Measurements from ENCODE around the gene RFT1.

Gene RFT1

GRCh38 chr3:53159156-53160060, 29.2 kb upstream of the RFT1 start:
- in situ Hi-C loops (cut with MboI; ENCODE audit: low sequenced_read_pairs, unreplicated experiment) = no loop called here
- no peak for TF ChIP-seq CTCF (IDR thresholded peaks at IDR 0.05; ENCODE audit: borderline replicate concordance, control extremely low read depth, extremely low read depth, insufficient read depth, missing control alignments)
- no peak for DNase-seq (ENCODE audit: low spot score)

GRCh38 chr3:53158765-53159155, 28.5 kb upstream of the RFT1 start:
- no peak for DNase-seq (ENCODE audit: low spot score)
- no peak for TF ChIP-seq CTCF (IDR thresholded peaks at IDR 0.05; ENCODE audit: borderline replicate concordance, control extremely low read depth, extremely low read depth, insufficient read depth, missing control alignments)
- in situ Hi-C loops (cut with MboI; ENCODE audit: low sequenced_read_pairs, unreplicated experiment) = no loop called here

- in situ Hi-C loops (cut with MboI; ENCODE audit: low sequenced_read_pairs, unreplicated experiment) = no loop called here
- no peak for TF ChIP-seq CTCF (IDR thresholded peaks at IDR 0.05; ENCODE audit: borderline replicate concordance, control extremely low read depth, extremely low read depth, insufficient read depth, missing control alignments)
- DNase-seq (ENCODE audit: low spot score) = no peak
These were observed 27.8 kb upstream of the RFT1 start for GRCh38 chr3:53157974-53158580.

GRCh38 chr3:53156368-53156834, 26.2 kb upstream of the RFT1 start:
- TF ChIP-seq CTCF (IDR thresholded peaks at IDR 0.05; ENCODE audit: borderline replicate concordance, control extremely low read depth, extremely low read depth, insufficient read depth, missing control alignments) = no peak
- no peak for DNase-seq (ENCODE audit: low spot score)

GRCh38 chr3:53155760-53156159, 25.5 kb upstream of the RFT1 start:
- in situ Hi-C loops (cut with MboI; ENCODE audit: low sequenced_read_pairs, unreplicated experiment) = no loop called here
- no peak for DNase-seq (ENCODE audit: low spot score)
- no peak for TF ChIP-seq CTCF (IDR thresholded peaks at IDR 0.05; ENCODE audit: borderline replicate concordance, control extremely low read depth, extremely low read depth, insufficient read depth, missing control alignments)

More at GRCh38 chr3:53156368-53156834, 26.2 kb upstream of the RFT1 start:
- in situ Hi-C loops (cut with MboI; ENCODE audit: low sequenced_read_pairs, unreplicated experiment) = no loop called here

GRCh38 chr3:53154881-53155285, 24.6 kb upstream of the RFT1 start:
- DNase-seq (ENCODE audit: low spot score) = no peak
- in situ Hi-C loops (cut with MboI; ENCODE audit: low sequenced_read_pairs, unreplicated experiment) = no loop called here

More at GRCh38 chr3:53154881-53155285, 24.6 kb upstream of the RFT1 start:
- no peak for TF ChIP-seq CTCF (IDR thresholded peaks at IDR 0.05; ENCODE audit: borderline replicate concordance, control extremely low read depth, extremely low read depth, insufficient read depth, missing control alignments)
